GM23248 (cell line): ENCODE results near the gene MED10. TPM values are rescaled to one million over a fixed set of nuclear protein-coding genes. Genes with fewer than 3 reads are reported as not detected.

Experiments used
- DNase-seq: peaks from one replicate; pipeline ENCODE4 v3.0.0-alpha.2; 2015
- H2AFZ ChIP-seq: fragments of 200-600 bp; sonication (generic); 2 replicates; pipeline ENCODE4 v1.6.1; 2016; ENCODE audit warnings: antibody characterized with exemption
- H3F3A ChIP-seq: fragments of 200-600 bp; sonication (generic); 2 replicates; pipeline ENCODE4 v1.6.1; 2016; ENCODE audit warnings: mild to moderate bottlenecking, antibody characterized with exemption, mixed run types; ENCODE audit not compliant: insufficient read depth
- H3K27ac ChIP-seq: fragments of 200-600 bp; sonication (generic); 2 replicates; pipeline ENCODE4 v1.5.1; 2016; ENCODE audit warnings: mild to moderate bottlenecking
- H3K27me3 ChIP-seq: fragments of 200-600 bp; sonication (generic); replicated peaks from 2 replicates; pipeline ENCODE4 v1.6.1; 2016; ENCODE audit warnings: mild to moderate bottlenecking; ENCODE audit not compliant: insufficient read depth
- H3K36me3 ChIP-seq: fragments of 200-600 bp; sonication (generic); 2 replicates; pipeline ENCODE4 v1.6.1; 2016; ENCODE audit warnings: low read depth, mild to moderate bottlenecking
- H3K4me1 ChIP-seq: fragments of 200-600 bp; sonication (generic); 2 replicates; pipeline ENCODE4 v1.6.1; 2016; ENCODE audit warnings: mild to moderate bottlenecking; ENCODE audit not compliant: insufficient read depth
- H3K4me2 ChIP-seq: fragments of 200-600 bp; sonication (generic); one replicate; pipeline ENCODE4 v1.6.1; 2016; ENCODE audit warnings: mild to moderate bottlenecking; ENCODE audit not compliant: unreplicated experiment
- H3K4me3 ChIP-seq: fragments of 200-600 bp; sonication (generic); 2 replicates; pipeline ENCODE4 v1.5.1; 2016; ENCODE audit warnings: mild to moderate bottlenecking
- H3K79me2 ChIP-seq: fragments of 200-600 bp; sonication (generic); 2 replicates; pipeline ENCODE4 v1.6.1; 2016; ENCODE audit warnings: mild to moderate bottlenecking; ENCODE audit not compliant: insufficient read depth
- H3K9ac ChIP-seq: fragments of 200-600 bp; sonication (generic); 2 replicates; pipeline ENCODE4 v1.6.1; 2016; ENCODE audit warnings: mild to moderate bottlenecking
- H3K9me2 ChIP-seq: fragments of 200-600 bp; sonication (generic); 2 replicates; pipeline ENCODE4 v1.6.1; 2016; ENCODE audit warnings: mixed run types, mild to moderate bottlenecking, moderate library complexity; ENCODE audit not compliant: insufficient read depth
- H3K9me3 ChIP-seq: fragments of 200-600 bp; sonication (generic); one replicate; pipeline ENCODE4 v1.6.1; 2017; ENCODE audit warnings: low read depth
- H4K20me1 ChIP-seq: fragments of 200-600 bp; sonication (generic); 2 replicates; pipeline ENCODE4 v1.6.0; 2016; ENCODE audit not compliant: insufficient read depth
- EZH2 ChIP-seq: fragments of 200-600 bp; sonication (generic); IDR thresholded peaks from 2 replicates; pipeline ENCODE4 v1.6.1; 2018; ENCODE audit warnings: antibody characterized with exemption, mild to moderate bottlenecking; ENCODE audit not compliant: insufficient read depth, poor library complexity, severe bottlenecking
- EZH2phosphoT487 ChIP-seq: fragments of 200-600 bp; sonication (generic); IDR thresholded peaks from 2 replicates; pipeline ENCODE4 v1.6.1; 2018; ENCODE audit warnings: antibody characterized with exemption, moderate library complexity, mild to moderate bottlenecking, low read depth; ENCODE audit not compliant: insufficient read depth
- WGBS, 2 experiments: methylation state at CpG; one replicate each; pipeline ENCODE4 v1.1.6; 2015 to 2017; ENCODE audit warnings: low lambda C conversion rate in 2 of 2, low coverage in 1 of 2; ENCODE audit errors: missing lambda C conversion rate in 2 of 2; 5-methylcytosine and 5-hydroxymethylcytosine counted together
- in situ Hi-C: fragments of 300-500 bp; cut with MboI; formaldehyde crosslinking; loops from 2 replicates; pipeline ENCODE4 v1.15.0; 2020
- polyA plus RNA-seq: library from polyadenylated mRNA; unstranded; fragments of >200 nt; fragmentation: Nextera tagmentation; extraction: Ambion mirVana; gene quantifications from 2 replicates; pipeline ENCODE4 v1.2.1, GENCODE V29; 2016
- total RNA-seq: library from RNA; depleted of rRNA; stranded (reverse); fragments of >200 nt; shearing (Covaris generic); gene quantifications from 2 replicates; pipeline ENCODE4 v1.2.3, GENCODE V29; 2014

Gene MED10
- total and polyA plus RNA-seq, 2 experiments from 2014 or later: 27.2 to 117 TPM

DNA sequence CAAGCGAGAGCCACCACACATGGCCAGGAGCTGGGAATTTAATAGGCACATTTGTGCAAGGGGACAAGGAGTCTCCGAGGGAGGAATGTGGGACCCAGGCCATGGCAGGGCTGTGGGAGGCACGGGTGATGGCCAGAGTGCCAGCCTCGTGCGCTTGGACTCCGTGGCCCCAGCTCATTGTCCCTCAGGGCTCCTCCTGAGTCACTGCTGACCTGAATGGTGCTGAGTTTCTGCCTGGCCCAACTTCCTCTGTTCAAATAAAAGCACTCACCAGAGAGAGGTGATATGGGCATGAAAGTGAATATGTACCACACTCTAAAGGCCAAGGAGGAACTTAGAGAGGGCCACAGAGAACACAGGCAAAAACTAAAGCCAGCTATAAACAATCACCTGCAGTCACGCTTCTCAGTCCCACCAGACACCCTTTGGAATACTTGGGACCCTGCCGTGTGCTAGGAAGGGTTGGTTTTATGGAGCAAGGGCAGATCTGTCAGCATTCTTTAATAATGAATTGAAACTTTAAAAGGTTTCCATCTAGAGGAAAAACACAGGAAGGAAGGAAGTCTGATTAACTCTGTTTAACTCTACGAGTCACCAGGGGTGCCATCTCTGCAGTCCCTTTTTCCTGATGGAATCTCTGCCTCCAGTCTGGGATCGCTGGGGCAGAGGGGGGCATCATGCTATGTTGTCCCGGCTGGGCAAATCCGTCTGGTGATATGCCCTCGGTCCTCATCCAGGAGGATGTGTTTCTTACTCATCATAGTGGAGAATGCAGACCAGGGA, 45.2 kb upstream of the MED10 start:
- H3K9ac ChIP-seq: no peak overlapping the region
- no peaks in the 10 kb centered on the region for H3K36me3 ChIP-seq
- in situ Hi-C loops: no loop called here
- H3F3A ChIP-seq: no peaks in the 10 kb centered on the region
- TF ChIP-seq EZH2 (no peak), EZH2phosphoT487 (no peak)
- no peaks in the 10 kb centered on the region; the same call in 1 of the 2 replicates for H3K27me3 ChIP-seq
- no peaks in the 10 kb centered on the region for H4K20me1 ChIP-seq
- H3K9me2 ChIP-seq: no peaks in the 10 kb centered on the region
- no peak for DNase-seq
- H3K79me2 ChIP-seq: no peaks in the 10 kb centered on the region
- H3K27ac ChIP-seq: no peak overlapping the region
- H3K4me1 ChIP-seq: no peaks in the 10 kb centered on the region
- WGBS, 2 experiments: 27 to 35% methylated on average over 13 of the region's 13 CpGs
- no peak overlapping the region for H2AFZ ChIP-seq
- no peaks in the 10 kb centered on the region for H3K9me3 ChIP-seq
- no peak overlapping the region for H3K4me3 ChIP-seq
- no peak overlapping the region for H3K4me2 ChIP-seq

- DNase-seq: no peak
- WGBS, 2 experiments: 39% methylated on average over 8 of the region's 8 CpGs
- in situ Hi-C loops: no loop called here
- H3K27me3 ChIP-seq: no peaks in the 10 kb centered on the region; the same call in 1 of the 2 replicates
- H2AFZ ChIP-seq: no peak overlapping the region
- H3K36me3 ChIP-seq: no peaks in the 10 kb centered on the region
- H3K4me1 ChIP-seq: no peaks in the 10 kb centered on the region
- no peak overlapping the region for H3K9ac ChIP-seq
- no peaks in the 10 kb centered on the region for H3F3A ChIP-seq
- H4K20me1 ChIP-seq: no peaks in the 10 kb centered on the region
- TF ChIP-seq EZH2phosphoT487 (no peak), EZH2 (no peak)
- H3K27ac ChIP-seq: no peak overlapping the region
- no peak overlapping the region for H3K4me2 ChIP-seq
- no peaks in the 10 kb centered on the region for H3K9me3 ChIP-seq
- no peaks in the 10 kb centered on the region for H3K9me2 ChIP-seq
- H3K4me3 ChIP-seq: no peak overlapping the region
- H3K79me2 ChIP-seq: no peaks in the 10 kb centered on the region
These were observed 41.0 kb upstream of the MED10 start for GRCh38 chr5:6419340-6419852.

GRCh38 chr5:6418679-6419276, 40.4 kb upstream of the MED10 start:
- WGBS, 2 experiments: 45 to 51% methylated on average over 3 of the region's 3 CpGs
- TF ChIP-seq EZH2 (no peak), EZH2phosphoT487 (no peak)

GRCh38 chr5:6417657-6418056, 39.3 kb upstream of the MED10 start:
- H4K20me1 ChIP-seq: no peaks in the 10 kb centered on the region
- no peak overlapping the region for H3K27ac ChIP-seq
- 74 to 82% methylated on average over 10 of the region's 10 CpGs for WGBS, 2 experiments
- H3K9ac ChIP-seq: no peak overlapping the region
- in situ Hi-C loops: no loop called here
- H3K79me2 ChIP-seq: no peaks in the 10 kb centered on the region
- no peaks in the 10 kb centered on the region for H3K4me1 ChIP-seq
- H3K27me3 ChIP-seq: peaks cover 6% of the 10 kb centered on the region; the same call in 1 of the 2 replicates
- no peaks in the 10 kb centered on the region for H3K9me2 ChIP-seq
- no peak overlapping the region for H2AFZ ChIP-seq
- TF ChIP-seq EZH2phosphoT487 (no peak), EZH2 (no peak)
- no peak for DNase-seq
- no peaks in the 10 kb centered on the region for H3F3A ChIP-seq
- no peak overlapping the region for H3K4me2 ChIP-seq
- H3K9me3 ChIP-seq: no peaks in the 10 kb centered on the region
- no peak overlapping the region for H3K4me3 ChIP-seq
- H3K36me3 ChIP-seq: no peaks in the 10 kb centered on the region

More at GRCh38 chr5:6418679-6419276, 40.4 kb upstream of the MED10 start:
- no peaks in the 10 kb centered on the region for H3K9me2 ChIP-seq
- no peaks in the 10 kb centered on the region for H4K20me1 ChIP-seq
- H3K79me2 ChIP-seq: no peaks in the 10 kb centered on the region
- H3K9me3 ChIP-seq: no peaks in the 10 kb centered on the region
- H3F3A ChIP-seq: no peaks in the 10 kb centered on the region
- no peak overlapping the region for H3K4me2 ChIP-seq
- H3K36me3 ChIP-seq: no peaks in the 10 kb centered on the region
- H3K27me3 ChIP-seq: peaks cover under 1% of the 10 kb centered on the region; the same call in 1 of the 2 replicates
- H3K4me1 ChIP-seq: no peaks in the 10 kb centered on the region
- no peak overlapping the region for H3K9ac ChIP-seq
- H3K27ac ChIP-seq: no peak overlapping the region
- H3K4me3 ChIP-seq: no peak overlapping the region
- in situ Hi-C loops: no loop called here
- H2AFZ ChIP-seq: no peak overlapping the region
- DNase-seq: no peak
